ENCODE data around the gene SMG6. TPM values are rescaled to one million over a fixed set of nuclear protein-coding genes. Genes with fewer than 3 reads are reported as not detected.
A peak's percentile ranks its signal among the peaks of the same experiment; 100 is the strongest.

The SMG6 gene
- total and polyA plus RNA-seq, 2 experiments from 2014 or later: 23.0 to 50.8 TPM

DNA sequence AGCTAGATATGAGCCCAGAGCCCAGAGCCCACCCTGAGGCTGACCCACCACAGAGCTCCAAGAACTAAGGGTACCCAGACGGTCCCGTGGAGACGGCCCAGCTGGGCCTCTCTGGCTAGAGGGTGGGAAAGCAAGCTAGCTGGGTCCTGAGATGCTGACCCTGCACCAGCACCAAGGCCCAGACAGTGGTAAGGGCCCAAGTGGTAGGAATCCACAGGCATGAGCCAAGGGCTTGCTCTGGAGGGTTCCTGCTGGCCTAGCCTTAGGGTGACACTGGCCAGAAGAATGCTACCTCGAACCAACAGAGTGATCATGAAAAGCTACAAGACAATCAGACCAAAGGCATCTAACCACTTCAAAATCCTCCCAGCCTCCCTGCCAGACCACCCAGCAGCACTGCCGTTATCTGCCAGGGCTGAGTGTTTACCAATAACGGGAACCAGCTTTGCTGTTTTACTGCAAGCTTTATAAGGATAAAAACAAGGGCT, 235.5 kb downstream of the SMG6 start:
- Histone ChIP-seq H3K4me1 (ENCODE audit: low read depth) (peaks cover 13% of the 10 kb centered on the region), H3K36me3 (peaks cover 6% of the 10 kb centered on the region), H3K4me3 (no peak overlapping the region), H3K27ac (peak overlapping the region; percentile 12), H3K9me3 (ENCODE audit: low read depth) (no peaks in the 10 kb centered on the region), H3K27me3 (no peaks in the 10 kb centered on the region)
- TF ChIP-seq, protein P1, sequence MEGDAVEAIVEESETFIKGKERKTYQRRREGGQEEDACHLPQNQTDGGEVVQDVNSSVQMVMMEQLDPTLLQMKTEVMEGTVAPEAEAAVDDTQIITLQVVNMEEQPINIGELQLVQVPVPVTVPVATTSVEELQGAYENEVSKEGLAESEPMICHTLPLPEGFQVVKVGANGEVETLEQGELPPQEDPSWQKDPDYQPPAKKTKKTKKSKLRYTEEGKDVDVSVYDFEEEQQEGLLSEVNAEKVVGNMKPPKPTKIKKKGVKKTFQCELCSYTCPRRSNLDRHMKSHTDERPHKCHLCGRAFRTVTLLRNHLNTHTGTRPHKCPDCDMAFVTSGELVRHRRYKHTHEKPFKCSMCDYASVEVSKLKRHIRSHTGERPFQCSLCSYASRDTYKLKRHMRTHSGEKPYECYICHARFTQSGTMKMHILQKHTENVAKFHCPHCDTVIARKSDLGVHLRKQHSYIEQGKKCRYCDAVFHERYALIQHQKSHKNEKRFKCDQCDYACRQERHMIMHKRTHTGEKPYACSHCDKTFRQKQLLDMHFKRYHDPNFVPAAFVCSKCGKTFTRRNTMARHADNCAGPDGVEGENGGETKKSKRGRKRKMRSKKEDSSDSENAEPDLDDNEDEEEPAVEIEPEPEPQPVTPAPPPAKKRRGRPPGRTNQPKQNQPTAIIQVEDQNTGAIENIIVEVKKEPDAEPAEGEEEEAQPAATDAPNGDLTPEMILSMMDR (IDR thresholded peaks at IDR 0.05; ENCODE audit: low read depth, low read length): peak; percentile 1
- peak in 1 of 2 donors; percentile 66 for DNase-seq (ENCODE audit: low read depth in 1 of 2, low spot score in 1 of 2)

DNA sequence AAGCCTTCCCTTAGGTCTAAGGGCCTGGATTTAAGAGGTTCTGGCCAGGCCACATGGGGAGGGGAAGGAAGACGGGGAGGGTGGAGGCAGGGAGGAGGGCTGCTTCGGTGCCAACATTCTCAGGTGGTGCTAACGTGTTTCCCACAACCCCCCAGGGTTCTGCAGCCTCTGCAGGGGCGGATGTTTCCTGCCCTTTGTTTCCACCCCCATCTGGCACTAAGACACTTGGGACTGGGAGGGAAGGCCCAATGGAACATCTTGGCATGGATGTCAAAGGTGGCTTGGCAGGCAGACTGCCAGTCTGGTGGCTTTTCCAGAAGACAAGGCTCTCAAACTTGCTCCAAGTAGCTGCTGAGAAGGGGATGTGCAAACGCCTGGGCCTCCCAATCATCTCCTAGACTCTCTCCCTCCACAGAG, 236.0 kb downstream of the SMG6 start:
- TF ChIP-seq, protein P1 (IDR thresholded peaks at IDR 0.05; ENCODE audit: low read depth, low read length): no peak
- no peak overlapping the region for H3K27ac ChIP-seq
- peaks cover 6% of the 10 kb centered on the region for H3K36me3 ChIP-seq
- H3K27me3 ChIP-seq: no peaks in the 10 kb centered on the region
- H3K4me3 ChIP-seq: no peak overlapping the region
- H3K9me3 ChIP-seq (ENCODE audit: low read depth): no peaks in the 10 kb centered on the region
- peak in 1 of 2 donors; percentile 79 for DNase-seq (ENCODE audit: low read depth in 1 of 2, low spot score in 1 of 2)
- H3K4me1 ChIP-seq (ENCODE audit: low read depth): peaks cover 18% of the 10 kb centered on the region

DNA sequence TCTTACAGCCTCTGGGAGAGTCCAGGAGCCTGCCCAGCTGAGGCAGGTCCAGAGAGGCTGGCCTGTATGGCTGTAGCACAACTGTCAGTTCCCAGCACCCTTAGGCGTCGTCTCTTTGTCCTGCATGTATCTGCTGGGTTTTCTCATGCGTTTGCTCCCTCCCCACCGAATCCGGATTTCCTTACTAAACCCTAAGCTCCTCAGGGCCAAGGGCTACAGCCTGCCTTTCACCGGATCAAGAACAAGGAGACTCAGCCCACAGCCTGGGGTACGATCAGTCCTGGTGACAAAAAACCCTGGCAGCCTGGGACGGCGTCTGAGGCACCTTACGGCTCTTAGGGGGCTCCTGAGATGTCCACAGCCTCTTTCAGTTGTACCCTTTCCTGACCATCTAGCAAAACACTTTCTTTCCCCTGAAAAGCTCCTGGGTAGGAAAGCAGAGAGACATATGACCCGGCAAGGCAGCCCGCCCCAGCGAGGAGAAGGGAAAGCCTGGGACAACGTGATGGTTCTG, 236.5 kb downstream of the SMG6 start:
- H3K4me1 ChIP-seq (ENCODE audit: low read depth): peaks cover 22% of the 10 kb centered on the region
- H3K9me3 ChIP-seq (ENCODE audit: low read depth): no peaks in the 10 kb centered on the region
- H3K27me3 ChIP-seq: peaks cover under 1% of the 10 kb centered on the region
- DNase-seq (ENCODE audit: low read depth in 1 of 2, low spot score in 1 of 2): no peak
- TF ChIP-seq, protein P1 (IDR thresholded peaks at IDR 0.05; ENCODE audit: low read depth, low read length): no peak
- no peak overlapping the region for H3K4me3 ChIP-seq
- no peak overlapping the region for H3K27ac ChIP-seq
- peaks cover 6% of the 10 kb centered on the region for H3K36me3 ChIP-seq

DNA sequence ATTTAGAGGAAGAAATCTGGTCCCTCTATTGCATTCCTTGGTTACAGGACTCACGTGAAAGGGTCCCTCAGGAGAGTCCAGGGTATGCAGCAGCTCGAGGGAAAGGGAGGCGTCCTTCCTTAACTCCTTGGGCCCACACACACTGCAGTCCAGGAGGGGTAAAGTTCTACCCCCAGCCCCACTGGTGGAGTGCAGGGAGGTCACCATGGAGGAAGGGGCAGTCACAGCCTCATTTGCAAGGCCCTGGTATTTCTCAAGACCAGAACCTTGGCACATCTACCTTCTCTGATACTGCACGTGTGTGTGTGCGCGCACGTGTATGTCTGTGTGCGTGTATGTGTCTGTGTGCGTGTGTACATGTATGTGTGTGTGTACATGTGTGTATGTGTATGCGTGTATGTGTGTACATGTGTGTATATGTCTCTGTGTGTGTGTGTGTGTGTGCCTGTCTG, 237.6 kb downstream of the SMG6 start:
- peaks cover 22% of the 10 kb centered on the region for H3K4me1 ChIP-seq (ENCODE audit: low read depth)

DNA sequence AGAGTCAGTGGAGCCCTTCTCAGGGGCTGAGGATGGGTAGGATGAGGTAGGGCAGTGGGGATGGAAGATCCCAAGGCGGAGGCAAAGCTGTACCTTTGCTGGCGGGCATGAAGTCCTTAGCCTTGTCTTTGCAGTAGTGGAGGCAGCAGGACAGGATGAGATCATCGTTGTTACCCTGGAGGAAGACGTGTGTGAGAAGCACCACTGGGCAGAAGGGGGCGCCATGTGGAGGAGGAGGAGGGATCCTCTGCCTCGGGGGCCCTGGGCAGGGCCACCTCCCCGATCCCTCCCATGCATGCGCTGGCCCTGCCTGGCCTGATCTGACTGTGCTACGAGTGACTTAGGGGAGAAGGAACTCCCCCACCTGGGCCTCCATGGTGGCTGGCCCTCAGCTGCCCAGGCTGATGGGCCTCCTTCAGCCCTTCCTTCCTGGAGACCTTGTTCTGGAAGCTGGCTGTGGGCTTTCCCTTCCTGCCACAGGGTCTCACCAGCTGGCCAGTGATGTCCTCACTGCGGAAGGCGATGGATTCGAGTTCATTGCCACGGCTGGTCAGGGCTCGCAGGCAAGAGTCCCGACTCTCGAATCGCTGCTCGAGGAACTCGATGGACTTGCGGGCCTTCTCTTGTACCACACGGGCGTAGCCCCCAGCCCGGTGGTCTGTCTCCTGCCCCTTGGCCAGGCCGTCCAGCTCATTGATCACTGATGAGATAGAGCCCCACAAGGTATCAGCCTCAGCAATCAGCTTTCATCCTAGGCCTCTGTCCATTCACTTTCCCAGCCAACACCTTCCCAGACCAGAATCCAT, 238.4 kb downstream of the SMG6 start:
- Histone ChIP-seq H3K4me1 (ENCODE audit: low read depth) (peaks cover 22% of the 10 kb centered on the region), H3K36me3 (peaks cover 6% of the 10 kb centered on the region), H3K27ac (no peak overlapping the region), H3K9me3 (ENCODE audit: low read depth) (no peaks in the 10 kb centered on the region), H3K4me3 (no peak overlapping the region), H3K27me3 (peaks cover 18% of the 10 kb centered on the region)
- DNase-seq (ENCODE audit: low read depth in 1 of 2, low spot score in 1 of 2): peak in 1 of 2 donors; percentile 84
- TF ChIP-seq, protein P1 (IDR thresholded peaks at IDR 0.05; ENCODE audit: low read depth, low read length): peak; percentile 58

More for the DNA sequence above, 237.6 kb downstream of the SMG6 start:
- peaks cover 6% of the 10 kb centered on the region for H3K36me3 ChIP-seq
- no peak overlapping the region for H3K27ac ChIP-seq
- H3K4me3 ChIP-seq: no peak overlapping the region
- no peaks in the 10 kb centered on the region for H3K9me3 ChIP-seq (ENCODE audit: low read depth)
- TF ChIP-seq, protein P1 (IDR thresholded peaks at IDR 0.05; ENCODE audit: low read depth, low read length): no peak
- peaks cover 10% of the 10 kb centered on the region for H3K27me3 ChIP-seq
- no peak for DNase-seq (ENCODE audit: low read depth in 1 of 2, low spot score in 1 of 2)

Data from cardiac muscle cell (in vitro differentiated cells and primary cell).